Stimulated activated CD8-positive, alpha-beta memory T cell treated with anti-CD3 and anti-CD28 coated beads, Interleukin-7, amount 100 ng/mL, for 48 hours (primary cell): ENCODE data around the gene ATRN.

Source experiments
- DNase-seq, 2 donors: peaks; one replicate each; pipeline ENCODE4 v3.0.0-alpha.2; 2020; ENCODE audit warnings: low read depth in 1 of 2; ENCODE audit errors: extremely low read depth in 1 of 2

The ATRN gene

GRCh38 chr20:3672547-3673171, 201.8 kb downstream of the ATRN start:
- no peak for DNase-seq

DNA sequence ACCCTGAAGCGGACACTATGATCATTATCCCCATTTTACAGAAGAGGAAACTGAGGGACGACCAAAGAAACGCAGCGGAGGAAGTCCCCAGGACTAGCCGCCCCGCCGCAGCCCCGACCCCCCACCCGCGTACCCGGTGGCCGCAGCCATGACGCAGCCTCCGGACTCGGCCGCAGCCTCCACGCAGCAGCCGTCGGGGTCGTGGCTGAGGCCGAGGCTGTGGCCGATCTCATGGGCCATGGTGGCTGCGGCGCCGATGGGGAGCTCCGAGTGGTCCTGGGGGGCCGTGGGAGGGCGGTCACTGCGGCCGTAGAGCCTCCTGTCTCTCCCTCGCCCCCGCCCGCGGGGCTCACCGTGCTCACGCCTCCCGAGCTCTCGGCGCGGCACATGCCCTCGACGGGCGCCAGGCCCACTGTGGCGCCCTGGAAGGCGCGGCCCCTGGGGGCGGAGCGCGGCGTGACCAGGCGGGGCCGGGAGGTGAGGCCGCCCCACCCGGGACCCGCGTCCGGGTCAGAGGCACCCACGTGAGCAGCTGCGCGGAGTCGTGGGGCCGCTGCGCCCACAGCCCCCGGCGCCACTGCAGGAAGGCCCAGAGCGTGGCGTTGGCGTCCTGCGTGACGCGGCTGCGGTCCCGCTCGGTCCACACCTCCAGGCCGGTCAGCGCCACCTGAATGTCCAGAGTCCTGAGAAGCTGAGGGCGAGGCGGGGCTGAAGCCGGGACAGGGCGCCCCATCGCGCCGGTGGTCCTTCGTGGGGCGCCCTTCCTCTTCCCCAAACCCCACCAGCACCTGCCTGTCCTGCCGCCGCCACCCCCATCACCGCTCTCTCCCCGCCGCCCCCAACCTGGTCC, 202.6 kb downstream of the ATRN start:
- no peak for DNase-seq

DNA sequence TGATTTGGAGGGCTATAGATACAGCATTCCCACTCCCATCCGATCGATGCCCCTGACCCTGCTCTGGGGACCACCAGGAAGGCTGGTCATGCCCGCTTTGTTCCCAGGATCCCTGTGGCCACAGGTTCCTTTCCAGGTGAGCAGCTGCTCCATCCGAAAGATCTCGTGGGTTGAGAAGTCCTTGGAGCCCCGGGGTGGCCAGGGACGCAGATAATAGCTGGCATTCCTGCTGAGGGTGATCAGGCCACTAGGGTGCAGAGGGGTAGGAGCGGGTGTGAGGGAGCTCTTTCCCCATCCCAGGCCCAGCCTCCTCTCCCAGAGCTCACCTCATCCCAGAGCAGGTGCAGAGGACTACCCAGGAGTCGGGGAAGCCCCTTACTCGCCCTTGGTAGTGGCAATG, 203.6 kb downstream of the ATRN start:
- no peak for DNase-seq

DNA sequence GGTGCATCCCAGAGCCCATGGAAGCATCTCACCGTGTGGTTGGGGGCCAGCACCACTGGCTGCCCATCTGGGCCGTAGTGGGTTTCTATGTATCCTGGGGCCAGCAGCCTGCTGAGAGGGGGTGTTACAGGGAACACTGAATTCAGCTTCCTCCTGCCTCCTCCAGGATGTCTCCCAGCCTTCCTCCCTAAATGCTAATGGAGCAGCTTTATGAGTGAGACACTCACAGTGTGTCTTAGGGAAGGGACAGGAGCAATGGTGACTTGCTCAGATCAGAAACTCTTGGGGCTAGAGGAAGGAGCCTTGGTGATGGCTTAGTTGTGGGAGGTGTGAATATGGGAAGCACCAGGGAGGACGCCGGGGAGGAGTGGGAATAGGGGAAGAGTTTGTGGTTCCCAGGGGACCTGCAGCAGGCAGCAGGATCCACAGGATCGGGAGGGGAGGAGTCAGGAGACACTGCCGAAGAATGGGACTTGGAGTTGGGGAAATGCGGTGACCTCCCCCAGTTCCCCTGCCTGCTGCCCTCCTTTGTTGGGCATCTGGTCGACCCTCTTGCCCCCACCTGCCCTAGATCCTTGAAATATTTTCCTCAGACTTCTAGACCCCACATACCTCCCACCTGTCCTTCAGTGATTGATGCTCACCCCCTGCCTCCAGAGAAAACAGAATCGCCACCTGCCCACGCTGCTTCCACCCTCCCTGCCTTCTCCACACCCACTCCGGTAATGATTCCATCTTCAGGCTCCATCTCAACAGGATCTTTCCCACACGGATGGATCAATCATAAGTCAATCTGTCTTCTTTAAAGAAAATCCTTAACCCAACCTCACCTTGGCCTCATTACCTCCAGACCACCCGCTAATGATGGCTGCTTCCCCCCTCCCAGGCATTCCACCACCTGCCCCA, 204.4 kb downstream of the ATRN start:
- DNase-seq = no peak

GRCh38 chr20:3677733-3678132, 206.9 kb downstream of the ATRN start:
- no peak for DNase-seq

DNA sequence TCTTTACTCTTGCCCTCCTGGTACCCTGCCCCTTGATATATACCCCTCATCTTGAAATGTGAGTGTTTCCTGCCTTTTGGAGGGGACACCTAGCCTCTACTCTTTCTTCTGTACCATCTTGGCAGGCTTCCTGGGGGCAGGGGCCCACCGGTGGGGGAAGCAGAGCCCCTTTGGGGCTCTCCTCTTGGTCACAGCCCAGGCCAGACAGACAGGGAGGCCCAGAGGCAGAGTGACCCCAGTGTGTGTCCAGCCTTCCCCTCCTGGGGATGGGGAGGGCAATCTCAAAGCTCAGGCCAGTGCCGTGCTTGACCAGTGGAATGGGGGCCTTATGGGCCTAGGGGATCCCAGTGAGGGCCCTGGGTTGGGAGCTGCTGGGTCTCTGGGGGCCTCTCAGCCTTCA, 207.4 kb downstream of the ATRN start:
- DNase-seq = no peak

GRCh38 chr20:3678856-3679720, 208.3 kb downstream of the ATRN start:
- DNase-seq = no peak

DNA sequence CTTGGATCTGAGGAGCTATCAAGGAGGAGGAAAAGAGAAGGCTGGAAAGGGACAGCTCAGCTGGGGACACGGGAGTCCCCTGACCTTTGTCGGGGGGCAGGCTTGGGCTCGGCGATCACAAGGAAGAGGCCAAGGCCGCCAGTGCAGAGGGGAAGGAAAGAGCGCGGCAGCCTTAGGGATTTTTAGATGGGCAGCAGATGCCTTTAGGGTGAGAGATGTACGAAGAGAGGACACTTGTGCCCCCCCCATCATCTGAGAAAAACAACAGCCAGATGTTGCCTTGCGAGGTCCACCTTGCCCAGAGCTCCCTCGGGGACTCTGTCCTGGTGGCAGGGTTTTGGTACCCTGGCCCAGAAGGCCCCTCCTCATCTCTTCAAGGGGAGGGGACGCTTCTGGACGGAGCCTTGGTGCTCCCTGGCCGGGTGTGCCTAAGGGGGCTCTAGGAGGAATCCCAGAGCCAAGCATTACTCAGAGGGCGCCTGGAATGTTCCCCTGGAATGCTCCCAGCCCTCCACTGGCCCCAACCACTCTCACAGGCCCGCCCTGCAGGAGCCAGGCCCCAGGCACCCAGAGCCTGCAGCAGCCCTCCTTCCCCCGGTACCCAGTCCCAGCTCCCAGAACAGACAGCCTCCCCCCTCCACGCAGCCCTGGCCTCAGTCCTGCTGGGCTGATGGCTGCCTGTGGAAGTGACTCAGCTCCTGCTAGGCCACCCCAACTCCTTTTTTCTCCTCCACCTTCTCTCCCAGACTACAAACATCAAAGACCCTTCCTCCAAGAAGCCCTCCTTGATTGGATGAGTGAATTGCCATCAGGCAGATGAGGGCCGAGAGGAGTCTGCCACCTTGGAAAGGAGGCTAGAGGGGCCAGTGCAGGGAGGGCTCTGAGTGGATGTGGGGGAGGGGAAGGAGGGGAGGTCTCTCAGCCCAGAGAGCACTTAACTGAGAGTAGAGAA, 209.2 kb downstream of the ATRN start:
- DNase-seq = no peak

GRCh38 chr20:3680701-3681351, 210.0 kb downstream of the ATRN start:
- no peak for DNase-seq

DNA sequence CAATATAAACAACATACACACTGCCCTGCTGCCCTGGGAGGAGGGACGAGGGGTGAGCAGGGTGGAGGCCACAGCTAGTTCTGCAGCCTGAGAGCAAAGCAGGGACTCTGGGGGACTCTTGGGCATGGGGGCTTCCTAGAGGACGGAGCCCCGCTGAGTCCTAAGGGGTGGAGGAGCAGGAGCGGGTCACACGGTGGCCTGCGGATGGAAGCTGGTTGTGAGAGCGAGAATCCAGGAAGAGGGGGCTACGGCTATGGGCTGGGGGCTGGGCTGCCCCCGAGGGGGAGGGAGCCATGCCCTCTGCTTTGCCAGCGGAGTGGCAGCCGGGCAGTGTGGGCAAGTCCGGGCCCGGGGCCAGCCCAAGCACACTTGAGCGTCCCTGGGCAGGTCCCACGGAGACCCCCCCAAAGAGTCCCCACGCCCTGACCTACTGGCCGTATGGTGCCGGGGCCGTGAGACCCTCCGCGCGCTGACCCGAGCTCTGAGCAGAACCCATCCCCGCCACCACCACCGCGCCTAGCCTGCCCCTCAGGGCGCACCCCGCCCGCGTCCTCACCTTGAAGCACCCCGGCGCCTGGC, 210.6 kb downstream of the ATRN start:
- no peak for DNase-seq

- DNase-seq = no peak
Measured at GRCh38 chr20:3681931-3682781, 211.3 kb downstream of the ATRN start, which contains the start of gene ADAM33. TSS of gene ADAM33 (minus strand) at chr20:3682010. CDS start at chr20:3682004, 6 bp downstream.

- DNase-seq = no peak
Measured at GRCh38 chr20:3685341-3685740, 214.5 kb downstream of the ATRN start.

GRCh38 chr20:3686421-3686820, 215.6 kb downstream of the ATRN start:
- DNase-seq = no peak

DNA sequence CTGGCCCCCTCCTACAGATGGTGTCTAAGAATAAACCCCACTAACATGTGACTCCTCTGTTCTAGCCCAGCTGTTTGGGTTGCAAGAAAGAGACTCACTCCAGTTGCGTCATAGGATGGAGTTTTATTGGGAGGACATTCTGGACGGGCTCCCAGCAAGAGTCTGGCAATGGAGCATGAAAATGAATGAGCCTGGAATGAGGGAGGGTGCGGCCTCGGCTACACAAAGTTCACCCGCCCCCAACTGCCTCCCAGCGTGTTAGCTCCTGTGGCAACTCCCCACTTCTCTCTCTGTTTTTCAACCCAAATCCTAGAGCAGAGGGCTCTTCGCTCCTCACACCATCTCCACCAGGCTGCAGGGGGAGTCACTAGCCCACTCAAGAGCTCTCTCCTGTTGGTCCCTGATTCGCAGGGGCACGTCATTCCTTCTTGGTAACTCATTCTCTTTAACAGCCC, 216.1 kb downstream of the ATRN start:
- no peak for DNase-seq

DNA sequence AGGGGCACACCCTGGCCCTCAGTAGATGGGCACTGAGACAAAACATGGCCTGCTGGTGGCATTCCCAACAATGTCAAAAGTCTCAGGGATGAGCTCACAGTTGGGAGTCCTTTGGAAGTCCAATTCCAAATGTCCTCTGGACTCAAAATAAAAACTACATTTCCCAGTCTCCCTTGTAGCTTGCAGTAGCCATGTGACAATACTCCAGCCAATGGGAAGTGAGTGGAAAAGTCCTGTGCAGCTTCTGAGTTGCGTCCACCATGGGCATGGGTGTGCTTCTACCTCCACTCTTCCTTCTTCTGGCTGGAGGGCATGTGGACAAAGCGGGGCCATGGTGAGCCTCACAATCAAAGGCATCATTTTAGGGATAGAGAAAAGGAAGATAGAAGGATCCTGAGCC, 216.8 kb downstream of the ATRN start:
- no peak for DNase-seq

DNA sequence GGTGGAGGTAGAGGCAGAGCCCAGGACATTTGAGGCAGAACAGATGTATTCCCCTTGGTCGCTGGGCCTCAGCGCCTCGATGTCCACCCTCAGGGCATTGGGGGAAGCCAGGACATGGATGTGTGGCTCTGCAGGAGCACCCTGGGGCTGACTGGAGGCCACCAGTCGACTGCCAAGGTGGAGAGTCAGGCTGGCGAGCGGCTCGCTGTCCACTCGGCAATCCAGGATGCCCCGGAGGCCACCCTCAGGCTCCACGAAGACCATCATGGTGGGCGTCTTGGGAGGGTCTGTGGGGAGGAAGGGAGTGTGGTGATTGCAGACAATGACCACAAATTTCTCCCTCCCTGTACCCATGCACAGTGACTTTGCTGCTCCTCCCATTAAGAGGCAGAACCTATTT, 219.2 kb downstream of the ATRN start:
- no peak for DNase-seq

DNA sequence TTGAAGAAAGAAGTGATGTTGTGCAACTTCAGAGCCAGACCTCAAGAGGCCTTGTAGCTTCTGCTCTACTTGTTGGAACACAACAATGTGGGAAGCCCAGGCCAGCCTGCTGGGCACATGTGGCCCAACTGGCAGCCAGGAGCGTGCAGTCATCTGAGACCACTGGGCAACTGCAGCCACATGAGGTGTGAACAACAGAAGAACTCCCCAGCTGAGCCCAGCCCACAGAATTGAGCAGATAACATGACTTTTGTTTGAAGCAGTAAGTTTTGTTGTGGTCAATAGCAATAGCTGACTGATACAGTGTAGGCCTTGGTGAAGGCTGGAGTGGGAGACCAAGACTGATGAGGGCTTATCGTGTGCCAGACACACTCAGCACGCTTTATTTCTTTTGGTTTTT, 219.6 kb downstream of the ATRN start:
- DNase-seq = no peak
